Mesendoderm (in vitro differentiated cells): Measurements from ENCODE around the gene FOXP1.

Experiments used
- DNase-seq: peaks from one replicate; pipeline ENCODE4 v3.0.0; 2013
- H2AK5ac ChIP-seq: 2 replicates; pipeline ENCODE4 v1.6.1; 2013; ENCODE audit warnings: low read length, inconsistent platforms
- H2BK120ac ChIP-seq: 2 replicates; pipeline ENCODE4 v1.6.1; 2013; ENCODE audit warnings: low read depth, mild to moderate bottlenecking, low read length, moderate library complexity, mixed read lengths
- H2BK15ac ChIP-seq: replicated peaks from 2 replicates; pipeline ENCODE4 v1.6.1; 2013; ENCODE audit warnings: low read depth, mild to moderate bottlenecking, moderate library complexity
- H2BK5ac ChIP-seq: 2 replicates; pipeline ENCODE4 v1.6.1; 2013; ENCODE audit warnings: low read length, inconsistent platforms
- H3K18ac ChIP-seq: 2 replicates; pipeline ENCODE4 v1.6.1; 2013; ENCODE audit warnings: mild to moderate bottlenecking, low read length, mixed read lengths
- H3K23ac ChIP-seq: one replicate; pipeline ENCODE4 v1.6.1; 2013; ENCODE audit warnings: low read length
- H3K27ac ChIP-seq: 2 replicates; pipeline ENCODE4 v1.5.1; 2013; ENCODE audit warnings: low read depth, mild to moderate bottlenecking, inconsistent platforms, low read length, moderate library complexity
- H3K27me3 ChIP-seq: 2 replicates; pipeline ENCODE4 v1.6.1; 2013; ENCODE audit warnings: low read length, control low read depth, mild to moderate bottlenecking, inconsistent platforms; ENCODE audit not compliant: insufficient read depth, poor library complexity
- H3K36me3 ChIP-seq: 2 replicates; pipeline ENCODE4 v1.6.1; 2013; ENCODE audit warnings: low read length, inconsistent platforms; ENCODE audit not compliant: control insufficient read depth, insufficient read depth
- H3K4ac ChIP-seq: one replicate; pipeline ENCODE4 v1.6.1; 2013; ENCODE audit warnings: low read depth, mild to moderate bottlenecking, low read length, moderate library complexity
- H3K4me1 ChIP-seq: 2 replicates; pipeline ENCODE4 v1.6.1; 2013; ENCODE audit warnings: low read depth, low read length, inconsistent platforms; ENCODE audit not compliant: control insufficient read depth
- H3K4me2 ChIP-seq: 2 replicates; pipeline ENCODE4 v1.6.1; 2013; ENCODE audit warnings: low read length
- H3K4me3 ChIP-seq: 2 replicates; pipeline ENCODE4 v1.5.1; 2013; ENCODE audit warnings: mild to moderate bottlenecking, low read length
- H3K56ac ChIP-seq: one replicate; pipeline ENCODE4 v1.6.1; 2013; ENCODE audit warnings: low read length
- H3K79me1 ChIP-seq: 2 replicates; pipeline ENCODE4 v1.6.1; 2013; ENCODE audit warnings: low read length, inconsistent platforms
- H3K79me2 ChIP-seq: 2 replicates; pipeline ENCODE4 v1.6.1; 2013; ENCODE audit warnings: mild to moderate bottlenecking, low read length; ENCODE audit not compliant: control insufficient read depth, insufficient read depth
- H3K9ac ChIP-seq: 2 replicates; pipeline ENCODE4 v1.6.1; 2013; ENCODE audit warnings: low read length, inconsistent platforms
- H4K5ac ChIP-seq: one replicate; pipeline ENCODE4 v1.6.1; 2013; ENCODE audit warnings: low read length
- H4K8ac ChIP-seq: one replicate; pipeline ENCODE4 v1.6.1; 2013; ENCODE audit warnings: low read depth, mild to moderate bottlenecking, control low read depth, low read length, moderate library complexity
- WGBS: extraction: QIAGEN DNeasy Blood & Tissue Kit; methylation state at CpG from one replicate; pipeline ENCODE4 v1.1.7; 2013; ENCODE audit warnings: low lambda C conversion rate, missing lambda C conversion rate; ENCODE audit not compliant: insufficient coverage; ENCODE audit errors: extremely low coverage; 5-methylcytosine and 5-hydroxymethylcytosine counted together

Gene FOXP1

DNA sequence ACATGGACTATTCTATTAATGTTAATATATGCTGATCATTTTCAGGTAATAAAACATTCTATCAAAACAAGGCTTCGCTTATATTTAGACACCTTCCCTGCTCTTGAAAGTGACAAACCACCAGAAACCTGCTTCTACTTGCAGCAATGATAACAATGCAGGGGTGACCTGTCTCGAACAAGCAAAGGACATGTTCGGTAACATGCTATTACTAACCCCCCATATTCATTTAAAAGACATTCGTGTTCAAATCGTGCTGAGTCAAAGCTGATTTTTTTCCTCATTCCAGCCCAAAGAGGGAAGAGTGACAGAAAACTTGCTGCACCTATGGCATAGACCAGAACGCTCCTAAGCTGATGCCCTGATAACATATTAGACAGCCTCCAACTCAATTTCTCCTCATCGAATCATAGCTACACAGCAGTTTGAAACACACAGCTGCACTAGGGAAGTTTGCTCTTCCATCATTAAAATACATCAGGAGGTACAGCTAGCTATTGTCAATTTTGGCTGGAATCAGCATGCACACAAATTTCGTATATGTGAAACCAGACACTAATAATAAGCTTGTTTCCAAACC lies 341.5 kb downstream of the FOXP1 start:
- no peak overlapping the region for H3K56ac ChIP-seq
- H3K4me1 ChIP-seq = peaks cover 7% of the 10 kb centered on the region
- no peak overlapping the region for H3K23ac ChIP-seq
- H3K9ac ChIP-seq = no peak overlapping the region
- H3K79me1 ChIP-seq = no peaks in the 10 kb centered on the region
- no peaks in the 10 kb centered on the region for H3K36me3 ChIP-seq
- no peaks in the 10 kb centered on the region for H3K27me3 ChIP-seq
- no peaks in the 10 kb centered on the region for H3K79me2 ChIP-seq
- H2BK5ac ChIP-seq = no peak overlapping the region
- WGBS = no CpG with 5 or more reads among the region's 8 CpGs
- H2AK5ac ChIP-seq = no peak overlapping the region
- no peak overlapping the region for H4K8ac ChIP-seq
- H3K18ac ChIP-seq = no peak overlapping the region
- H3K4ac ChIP-seq = no peak overlapping the region
- H2BK120ac ChIP-seq = no peak overlapping the region
- H4K5ac ChIP-seq = no peak overlapping the region
- no peak overlapping the region for H3K4me2 ChIP-seq
- no peak overlapping the region for H3K4me3 ChIP-seq
- DNase-seq = no peak
- no peak overlapping the region for H2BK15ac ChIP-seq
- no peak overlapping the region for H3K27ac ChIP-seq

GRCh38 chr3:71241246-71241901 lies 342.2 kb downstream of the FOXP1 start:
- H3K79me1 ChIP-seq = no peaks in the 10 kb centered on the region
- H3K4me1 ChIP-seq = peaks cover 7% of the 10 kb centered on the region
- no peaks in the 10 kb centered on the region for H3K36me3 ChIP-seq
- no peak overlapping the region for H4K5ac ChIP-seq
- no peak overlapping the region for H2AK5ac ChIP-seq
- H4K8ac ChIP-seq = no peak overlapping the region
- no peak overlapping the region for H2BK15ac ChIP-seq
- H3K23ac ChIP-seq = no peak overlapping the region
- H3K4me3 ChIP-seq = no peak overlapping the region
- H3K4me2 ChIP-seq = no peak overlapping the region
- H3K27me3 ChIP-seq = no peaks in the 10 kb centered on the region
- no peak overlapping the region for H2BK5ac ChIP-seq
- H3K9ac ChIP-seq = no peak overlapping the region
- H3K56ac ChIP-seq = no peak overlapping the region
- H3K79me2 ChIP-seq = no peaks in the 10 kb centered on the region
- no peak overlapping the region for H2BK120ac ChIP-seq
- H3K27ac ChIP-seq = no peak overlapping the region
- no peak overlapping the region for H3K4ac ChIP-seq
- no peak for DNase-seq
- no CpG with 5 or more reads among the region's 8 CpGs for WGBS
- H3K18ac ChIP-seq = no peak overlapping the region

- Histone ChIP-seq H3K56ac (no peak overlapping the region), H3K9ac (no peak overlapping the region), H3K4me2 (no peak overlapping the region), H4K5ac (no peak overlapping the region), H3K4me3 (no peak overlapping the region), H3K27me3 (no peaks in the 10 kb centered on the region), H3K4me1 (peaks cover 7% of the 10 kb centered on the region), H2AK5ac (no peak overlapping the region), H3K27ac (no peak overlapping the region), H3K23ac (no peak overlapping the region), H3K18ac (no peak overlapping the region), H2BK5ac (no peak overlapping the region), H3K36me3 (no peaks in the 10 kb centered on the region), H3K79me2 (no peaks in the 10 kb centered on the region), H2BK15ac (no peak overlapping the region), H2BK120ac (no peak overlapping the region), H3K4ac (no peak overlapping the region), H3K79me1 (no peaks in the 10 kb centered on the region), H4K8ac (no peak overlapping the region)
- WGBS = no CpG with 5 or more reads among the region's 8 CpGs
- DNase-seq = no peak
Observed at GRCh38 chr3:71240034-71240433, 343.5 kb downstream of the FOXP1 start.

GRCh38 chr3:71238355-71238757 lies 345.2 kb downstream of the FOXP1 start:
- Histone ChIP-seq H3K27me3 (no peaks in the 10 kb centered on the region), H3K4me2 (no peak overlapping the region), H2AK5ac (no peak overlapping the region), H3K4ac (no peak overlapping the region), H3K56ac (no peak overlapping the region), H4K8ac (no peak overlapping the region), H2BK5ac (no peak overlapping the region), H3K9ac (no peak overlapping the region), H3K4me3 (no peak overlapping the region), H3K79me1 (no peaks in the 10 kb centered on the region), H3K36me3 (no peaks in the 10 kb centered on the region), H2BK120ac (no peak overlapping the region), H3K4me1 (peaks cover 4% of the 10 kb centered on the region), H3K23ac (no peak overlapping the region), H4K5ac (no peak overlapping the region), H3K27ac (no peak overlapping the region), H2BK15ac (no peak overlapping the region), H3K18ac (no peak overlapping the region), H3K79me2 (no peaks in the 10 kb centered on the region)
- DNase-seq = no peak
- no CpG with 5 or more reads among the region's 4 CpGs for WGBS

DNA sequence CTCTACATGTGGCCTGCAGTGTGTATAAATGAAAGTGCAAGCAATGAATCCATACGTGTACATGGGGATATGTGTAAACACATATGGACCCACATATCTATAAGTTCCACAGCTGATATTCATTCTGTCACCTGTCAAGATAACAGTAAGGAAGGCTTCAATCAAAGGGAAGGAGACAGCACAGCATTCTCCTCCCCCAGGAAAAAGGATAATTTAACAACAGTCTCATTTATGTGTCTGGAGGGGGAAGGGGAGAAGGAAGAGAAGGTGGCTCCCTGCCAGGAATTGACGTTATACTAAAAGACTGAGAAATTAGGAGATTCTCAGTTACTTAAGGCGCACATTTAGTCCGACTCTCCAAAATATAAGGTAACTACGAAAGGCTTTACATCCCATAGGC lies 345.9 kb downstream of the FOXP1 start:
- no CpG with 5 or more reads among the region's 5 CpGs for WGBS

GRCh38 chr3:71235846-71236245 lies 347.7 kb downstream of the FOXP1 start:
- Histone ChIP-seq H3K36me3 (no peaks in the 10 kb centered on the region), H3K56ac (no peak overlapping the region), H3K23ac (no peak overlapping the region), H3K4me3 (no peak overlapping the region), H3K27me3 (no peaks in the 10 kb centered on the region), H4K8ac (no peak overlapping the region), H3K4ac (no peak overlapping the region), H3K18ac (no peak overlapping the region), H2BK15ac (no peak overlapping the region), H4K5ac (no peak overlapping the region), H2AK5ac (no peak overlapping the region), H2BK120ac (no peak overlapping the region), H3K9ac (no peak overlapping the region), H3K4me1 (peaks cover 4% of the 10 kb centered on the region), H3K79me1 (no peaks in the 10 kb centered on the region), H3K4me2 (no peak overlapping the region), H3K27ac (no peak overlapping the region), H3K79me2 (no peaks in the 10 kb centered on the region), H2BK5ac (no peak overlapping the region)
- WGBS = no CpG with 5 or more reads among the region's 3 CpGs
- DNase-seq = no peak

More for the DNA sequence above, 345.9 kb downstream of the FOXP1 start:
- no peak overlapping the region for H4K8ac ChIP-seq
- H3K79me1 ChIP-seq = no peaks in the 10 kb centered on the region
- no peak overlapping the region for H3K9ac ChIP-seq
- H3K23ac ChIP-seq = peak overlapping the region; percentile 31
- H2BK5ac ChIP-seq = no peak overlapping the region
- no peak overlapping the region for H2BK120ac ChIP-seq
- peak overlapping the region; percentile 19 for H2AK5ac ChIP-seq
- no peaks in the 10 kb centered on the region for H3K36me3 ChIP-seq
- no peak overlapping the region for H3K27ac ChIP-seq
- no peak overlapping the region for H3K4me2 ChIP-seq
- H3K27me3 ChIP-seq = no peaks in the 10 kb centered on the region
- H3K4ac ChIP-seq = no peak overlapping the region
- DNase-seq = no peak
- H3K56ac ChIP-seq = no peak overlapping the region
- H2BK15ac ChIP-seq = no peak overlapping the region
- H3K18ac ChIP-seq = no peak overlapping the region
- H3K79me2 ChIP-seq = no peaks in the 10 kb centered on the region
- H3K4me3 ChIP-seq = no peak overlapping the region
- H3K4me1 ChIP-seq = peaks cover 4% of the 10 kb centered on the region
- H4K5ac ChIP-seq = no peak overlapping the region
